CD14-positive monocyte (primary cell): Measurements from ENCODE around the gene PTTG1. TPM values are rescaled to one million over a fixed set of nuclear protein-coding genes. Genes with fewer than 3 reads are reported as not detected.

ENCODE experiments used
- DNase-seq, 3 donors: peaks; one replicate each; pipeline ENCODE4 v3.0.0-alpha.2; 2011 to 2022
- H2AFZ ChIP-seq: 2 replicates; pipeline ENCODE4 v1.6.0; 2012; ENCODE audit warnings: mild to moderate bottlenecking, low read depth, low read length, inconsistent platforms; ENCODE audit not compliant: insufficient read depth, poor library complexity, severe bottlenecking
- H3K27ac ChIP-seq, 2 donors: 1 replicate in 1 of 2; 2 replicates in 1 of 2; pipeline ENCODE4 v1.5.1; 2012 to 2013; ENCODE audit warnings: low read length in 2 of 2, control low read depth in 1 of 2, inconsistent platforms in 1 of 2, low read depth in 1 of 2, mild to moderate bottlenecking in 1 of 2
- H3K27me3 ChIP-seq, 2 donors: one replicate each; pipeline versions ENCODE4 v1.6.0 to v1.6.1; 2011 to 2013; ENCODE audit warnings: low read length in 2 of 2; ENCODE audit not compliant: control insufficient read depth in 2 of 2, insufficient read depth in 2 of 2
- H3K36me3 ChIP-seq, 2 donors: replicated peaks in 1 of 2; 1 replicate in 1 of 2; 2 replicates in 1 of 2; pipeline versions ENCODE4 v1.5.1 to v1.6.1; 2012 to 2013; ENCODE audit warnings: low read length in 2 of 2, control low read depth in 1 of 2, inconsistent platforms in 1 of 2, mild to moderate bottlenecking in 1 of 2; ENCODE audit not compliant: insufficient read depth in 2 of 2, control insufficient read depth in 1 of 2
- H3K4me1 ChIP-seq, 2 donors: 1 replicate in 1 of 2; 2 replicates in 1 of 2; pipeline versions ENCODE4 v1.5.1 to v1.6.1; 2012 to 2013; ENCODE audit warnings: low read length in 2 of 2, control low read depth in 1 of 2, inconsistent platforms in 1 of 2, mild to moderate bottlenecking in 1 of 2, moderate library complexity in 1 of 2; ENCODE audit not compliant: insufficient read depth in 2 of 2, control insufficient read depth in 1 of 2
- H3K4me2 ChIP-seq: replicated peaks from 2 replicates; pipeline ENCODE3; 2012; ENCODE audit warnings: low read length, moderate library complexity, mild to moderate bottlenecking; ENCODE audit not compliant: poor library complexity, severe bottlenecking; ENCODE audit errors: extremely low read depth
- H3K4me3 ChIP-seq, 3 experiments: fragments of 200-600 bp in 1 of 3; sonication (generic) in 1 of 3; replicated peaks in 1 of 3; 1 replicate in 2 of 3; 2 replicates in 1 of 3; pipeline ENCODE4 v1.5.1; 2011 to 2013; ENCODE audit warnings: low read length in 3 of 3, mild to moderate bottlenecking in 3 of 3, control low read depth in 2 of 3, low read depth in 2 of 3, inconsistent platforms in 1 of 3, moderate library complexity in 1 of 3
- H3K79me2 ChIP-seq: 2 replicates; pipeline ENCODE4 v1.6.0; 2012; ENCODE audit warnings: mild to moderate bottlenecking, control low read depth, inconsistent platforms, low read length, moderate library complexity; ENCODE audit not compliant: insufficient read depth
- H3K9ac ChIP-seq: 2 replicates; pipeline ENCODE4 v1.6.0; 2017; ENCODE audit warnings: low read length, mild to moderate bottlenecking; ENCODE audit not compliant: insufficient read depth, poor library complexity, severe bottlenecking
- H3K9me3 ChIP-seq, 2 donors: replicated peaks in 1 of 2; 1 replicate in 1 of 2; 2 replicates in 1 of 2; pipeline versions ENCODE4 v1.5.1 to v1.6.1; 2012 to 2013; ENCODE audit warnings: low read length in 2 of 2, control low read depth in 1 of 2; ENCODE audit not compliant: control insufficient read depth in 1 of 2, insufficient read depth in 1 of 2
- H4K20me1 ChIP-seq: 2 replicates; pipeline ENCODE4 v1.6.0; 2012; ENCODE audit warnings: mild to moderate bottlenecking, low read length, control low read depth, moderate library complexity; ENCODE audit not compliant: insufficient read depth
- H3K27ac Mint-ChIP-seq, 7 donors: one replicate each; pipeline ENCODE4 v1.8.0; 2020; ENCODE audit warnings: mild to moderate bottlenecking in 7 of 7, mixed read lengths in 7 of 7, moderate library complexity in 6 of 7, inconsistent platforms in 2 of 7
- H3K27me3 Mint-ChIP-seq, 3 donors: one replicate each; pipeline ENCODE4 v1.8.0; 2021 to 2022; ENCODE audit warnings: low read depth in 3 of 3, mild to moderate bottlenecking in 3 of 3, mixed read lengths in 3 of 3, moderate library complexity in 3 of 3, inconsistent platforms in 1 of 3
- H3K36me3 Mint-ChIP-seq, 2 donors: one replicate each; pipeline ENCODE4 v1.8.0; 2020; ENCODE audit warnings: mixed read lengths in 2 of 2, inconsistent platforms in 1 of 2, mild to moderate bottlenecking in 1 of 2
- H3K4me1 Mint-ChIP-seq: one replicate; pipeline ENCODE4 v1.8.0; 2020; ENCODE audit warnings: mild to moderate bottlenecking, mixed read lengths
- H3K4me3 Mint-ChIP-seq, 2 donors: one replicate each; pipeline ENCODE4 v1.8.0; 2020; ENCODE audit warnings: mild to moderate bottlenecking in 2 of 2, mixed read lengths in 2 of 2, moderate library complexity in 1 of 2
- H3K9me3 Mint-ChIP-seq, 7 donors: one replicate each; pipeline ENCODE4 v1.8.0; 2020 to 2022; ENCODE audit warnings: mixed read lengths in 7 of 7, mild to moderate bottlenecking in 6 of 7, moderate library complexity in 6 of 7, inconsistent platforms in 2 of 7
- CTCF ChIP-seq: fragments of 200-600 bp; IDR thresholded peaks from one replicate; pipeline ENCODE4 v1.8.0; 2022; ENCODE audit warnings: antibody characterized with exemption, mild to moderate bottlenecking
- WGBS: methylation state at CpG from one replicate; pipeline ENCODE4 v1.1.5; 2013; ENCODE audit warnings: missing lambda C conversion rate; ENCODE audit not compliant: insufficient coverage; 5-methylcytosine and 5-hydroxymethylcytosine counted together
- intact Hi-C, 2 donors: fragments of 100-400 bp; cut with micrococcal nuclease; formaldehyde crosslinking; loops; one replicate each; pipeline versions ENCODE4 v1.15.0 to v1.15.1; 2023
- polyA plus RNA-seq, 3 donors: library from polyadenylated mRNA; depleted of rRNA in 1 of 3; unstranded in 2 of 3; stranded (reverse) in 1 of 3; fragments of 300-500 nt in 2 of 3; fragments of >200 nt in 1 of 3; fragmentation: Illumina TruSeq in 2 of 3; gene quantifications; 1 replicate in 2 of 3; 2 replicates in 1 of 3; pipeline ENCODE4 v1.2.3, GENCODE V29; 2012 to 2021

PTTG1 gene
- polyA plus RNA-seq, 3 donors, result 2.5 to 3.6 (median 3.3) TPM

- peaks cover 12% of the 10 kb centered on the region for H3K79me2 ChIP-seq
- peaks cover 30 to 35% of the 10 kb centered on the region in 2 donors for H3K36me3 ChIP-seq
- peaks cover 0 to 2% (median 0%) of the 10 kb centered on the region in 3 donors for H3K27me3 Mint-ChIP-seq
- H3K4me3 ChIP-seq, result peak within 1 kb of the TSS; percentile 65 to 93 (median 71)
- no peak for TF ChIP-seq CTCF
- no peaks in the 10 kb centered on the region for H4K20me1 ChIP-seq
- WGBS, result 0% methylated on average over 35 of the region's 41 CpGs
- H3K4me2 ChIP-seq, result peak within 1 kb of the TSS; percentile 84
- H3K4me1 ChIP-seq, result peaks cover 10 to 14% of the 10 kb centered on the region in 2 donors
- peak within 1 kb of the TSS in 1 of 2 donors; percentile 77 for H3K27ac ChIP-seq
- H3K27ac Mint-ChIP-seq, result peak within 1 kb of the TSS; percentile 64 to 87 (median 79)
- no peaks in the 10 kb centered on the region for H3K9me3 ChIP-seq
- peak within 1 kb of the TSS; percentile 84 for H3K9ac ChIP-seq
- H3K36me3 Mint-ChIP-seq, result peaks cover 27 to 29% of the 10 kb centered on the region in 2 donors
- H3K4me1 Mint-ChIP-seq, result peaks cover 14% of the 10 kb centered on the region
- no peaks in the 10 kb centered on the region for H3K27me3 ChIP-seq
- peak within 1 kb of the TSS; percentile 86 to 91 for H3K4me3 Mint-ChIP-seq
- peak; percentile 70 to 85 (median 82) for DNase-seq
- H3K9me3 Mint-ChIP-seq, result no peaks in the 10 kb centered on the region
- intact Hi-C loops, result no loop called here
- H2AFZ ChIP-seq, result peak within 1 kb of the TSS; percentile 97
Observed at GRCh38 chr5:160399402-160400353, 22.0 kb upstream of the PTTG1 start, which contains the start of gene FAM200C. TSS of gene FAM200C (minus strand) at chr5:160400054. CDS start at chr5:160395490, 4,564 bp downstream.
